Subcutaneous abdominal adipose tissue (tissue), 5 donors: ENCODE measurements around the gene STK33.
A peak's percentile ranks its signal among the peaks of the same experiment; 100 is the strongest.

Experiments used
- H3K27ac ChIP-seq: one replicate; pipeline ENCODE4 v1.7.0; 2013; ENCODE audit warnings: low read depth, mild to moderate bottlenecking, inconsistent platforms, low read length, moderate library complexity
- H3K27me3 ChIP-seq, 5 donors: one replicate each; pipeline ENCODE4 v1.7.0; 2013; ENCODE audit warnings: low read length in 5 of 5, inconsistent platforms in 1 of 5; ENCODE audit not compliant: control insufficient read depth in 5 of 5, insufficient read depth in 4 of 5
- H3K36me3 ChIP-seq, 5 donors: one replicate each; pipeline ENCODE4 v1.7.0; 2013; ENCODE audit warnings: low read length in 5 of 5; ENCODE audit not compliant: control insufficient read depth in 5 of 5, insufficient read depth in 5 of 5
- H3K4me1 ChIP-seq, 5 donors: one replicate each; pipeline ENCODE4 v1.7.0; 2013; ENCODE audit warnings: low read length in 5 of 5, mild to moderate bottlenecking in 3 of 5, moderate library complexity in 1 of 5; ENCODE audit not compliant: control insufficient read depth in 5 of 5, insufficient read depth in 5 of 5
- H3K4me3 ChIP-seq, 5 donors: one replicate each; pipeline ENCODE4 v1.7.0; 2013; ENCODE audit warnings: low read length in 5 of 5, low read depth in 1 of 5
- H3K9ac ChIP-seq, 5 donors: one replicate each; pipeline ENCODE4 v1.7.0; 2013; ENCODE audit warnings: low read length in 5 of 5, mild to moderate bottlenecking in 4 of 5, moderate library complexity in 3 of 5
- H3K9me3 ChIP-seq, 5 donors: one replicate each; pipeline ENCODE4 v1.7.0; 2013; ENCODE audit warnings: low read length in 5 of 5; ENCODE audit not compliant: control insufficient read depth in 5 of 5
- donor health status: healthy.
- donor health status: healthy.
- donor health status: healthy.
- donor health status: healthy.
- donor health status: healthy.

Gene STK33

GRCh38 chr11:8593935-8594909, at the start of gene STK33:
TSS of gene STK33 (minus strand) at chr11:8594228. CDS start at chr11:8474905, 119,323 bp downstream.
- Histone ChIP-seq H3K27ac (no peak within 1 kb of the TSS), H3K4me1 (peaks cover 0 to 10% (median 9%) of the 10 kb centered on the region in 5 donors), H3K9me3 (no peaks in the 10 kb centered on the region), H3K36me3 (no peaks in the 10 kb centered on the region), H3K27me3 (peaks cover 2 to 28% (median 12%) of the 10 kb centered on the region in 5 donors), H3K9ac (no peak within 1 kb of the TSS), H3K4me3 (peak within 1 kb of the TSS; percentile 49 to 53 (median 51))

- Histone ChIP-seq H3K4me3 (no peak overlapping the region), H3K27ac (no peak overlapping the region), H3K27me3 (no peaks in the 10 kb centered on the region), H3K9ac (no peak overlapping the region), H3K9me3 (no peaks in the 10 kb centered on the region), H3K36me3 (peaks cover 38 to 90% (median 68%) of the 10 kb centered on the region in 5 donors), H3K4me1 (no peaks in the 10 kb centered on the region)
Measured at GRCh38 chr11:8642196-8642841, 48.3 kb upstream of the STK33 start.

GRCh38 chr11:8641332-8641731, 47.3 kb upstream of the STK33 start:
- H3K4me1 ChIP-seq = no peaks in the 10 kb centered on the region
- no peak overlapping the region for H3K27ac ChIP-seq
- no peak overlapping the region for H3K4me3 ChIP-seq
- no peaks in the 10 kb centered on the region for H3K27me3 ChIP-seq
- H3K9me3 ChIP-seq = peaks cover 0 to 5% (median 0%) of the 10 kb centered on the region in 5 donors
- no peak overlapping the region for H3K9ac ChIP-seq
- H3K36me3 ChIP-seq = peaks cover 37 to 87% (median 64%) of the 10 kb centered on the region in 5 donors

GRCh38 chr11:8640267-8640906, 46.4 kb upstream of the STK33 start:
- Histone ChIP-seq H3K4me1 (no peaks in the 10 kb centered on the region), H3K9me3 (peaks cover 0 to 5% (median 0%) of the 10 kb centered on the region in 5 donors), H3K4me3 (no peak overlapping the region), H3K27me3 (no peaks in the 10 kb centered on the region), H3K36me3 (peaks cover 29 to 87% (median 62%) of the 10 kb centered on the region in 5 donors), H3K9ac (no peak overlapping the region), H3K27ac (no peak overlapping the region)

GRCh38 chr11:8639655-8640054, 45.6 kb upstream of the STK33 start:
- H3K4me3 ChIP-seq = no peak overlapping the region
- no peak overlapping the region for H3K27ac ChIP-seq
- peaks cover 0 to 5% (median 0%) of the 10 kb centered on the region in 5 donors for H3K9me3 ChIP-seq
- no peak overlapping the region for H3K9ac ChIP-seq
- peaks cover 22 to 87% (median 60%) of the 10 kb centered on the region in 5 donors for H3K36me3 ChIP-seq
- no peaks in the 10 kb centered on the region for H3K4me1 ChIP-seq
- no peaks in the 10 kb centered on the region for H3K27me3 ChIP-seq

GRCh38 chr11:8638300-8638699, 44.3 kb upstream of the STK33 start:
- no peaks in the 10 kb centered on the region for H3K4me1 ChIP-seq
- no peaks in the 10 kb centered on the region for H3K27me3 ChIP-seq
- peaks cover 0 to 5% (median 0%) of the 10 kb centered on the region in 5 donors for H3K9me3 ChIP-seq
- no peak overlapping the region for H3K4me3 ChIP-seq
- peaks cover 16 to 88% (median 71%) of the 10 kb centered on the region in 5 donors for H3K36me3 ChIP-seq
- no peak overlapping the region for H3K9ac ChIP-seq
- no peak overlapping the region for H3K27ac ChIP-seq

- Histone ChIP-seq H3K4me3 (no peak overlapping the region), H3K4me1 (peaks cover 0 to 5% (median 0%) of the 10 kb centered on the region in 5 donors), H3K27me3 (no peaks in the 10 kb centered on the region), H3K27ac (no peak overlapping the region), H3K36me3 (peaks cover 16 to 71% (median 58%) of the 10 kb centered on the region in 5 donors), H3K9me3 (peaks cover 0 to 5% (median 0%) of the 10 kb centered on the region in 5 donors), H3K9ac (no peak overlapping the region)
Measured at GRCh38 chr11:8636127-8636526, 42.1 kb upstream of the STK33 start.

GRCh38 chr11:8634498-8634897, 40.5 kb upstream of the STK33 start:
- H3K9ac ChIP-seq = no peak overlapping the region
- H3K27ac ChIP-seq = no peak overlapping the region
- peaks cover 0 to 5% (median 0%) of the 10 kb centered on the region in 5 donors for H3K9me3 ChIP-seq
- no peak overlapping the region for H3K4me3 ChIP-seq
- peaks cover 0 to 7% (median 0%) of the 10 kb centered on the region in 5 donors for H3K4me1 ChIP-seq
- no peaks in the 10 kb centered on the region for H3K27me3 ChIP-seq
- H3K36me3 ChIP-seq = peaks cover 16 to 61% (median 47%) of the 10 kb centered on the region in 5 donors

- Histone ChIP-seq H3K27me3 (no peaks in the 10 kb centered on the region), H3K4me1 (peaks cover 0 to 7% (median 0%) of the 10 kb centered on the region in 5 donors), H3K4me3 (no peak overlapping the region), H3K9me3 (peaks cover 0 to 3% (median 0%) of the 10 kb centered on the region in 5 donors), H3K27ac (no peak overlapping the region), H3K9ac (no peak overlapping the region), H3K36me3 (peaks cover 8 to 39% (median 24%) of the 10 kb centered on the region in 5 donors)
Measured at GRCh38 chr11:8631395-8632118, 37.5 kb upstream of the STK33 start.
